Thoracic aorta (tissue), 2 donors: ENCODE results near the gene INF2. TPM values are rescaled to one million over a fixed set of nuclear protein-coding genes. Genes with fewer than 3 reads are reported as not detected.
"Not testable (repeated sequence)": the region's sequence is repeated elsewhere in the genome, so short reads cannot be mapped to it uniquely, and the experiment has no call there.

Experiments used
- ATAC-seq: fragments of 150-250 bp; one replicate; pipeline ENCODE4 v1.8.0; 2017; ENCODE audit warnings: low read depth; ENCODE audit not compliant: insufficient number of reproducible peaks, low FRiP score
- DNase-seq: peaks from one replicate; pipeline ENCODE4 v3.0.0-alpha.2; 2020; ENCODE audit warnings: low spot score
- H3K27ac ChIP-seq, 2 donors: fragments of 200-600 bp; sonication (generic); 1 replicate in 1 of 2; 2 replicates in 1 of 2; pipeline ENCODE4 v1.5.1; 2016; ENCODE audit warnings: mild to moderate bottlenecking in 2 of 2, moderate library complexity in 2 of 2
- H3K27me3 ChIP-seq: fragments of 200-600 bp; sonication (generic); replicated peaks from 2 replicates; pipeline ENCODE4 v1.6.0; 2016; ENCODE audit warnings: mild to moderate bottlenecking; ENCODE audit not compliant: insufficient read depth
- H3K36me3 ChIP-seq: fragments of 200-600 bp; sonication (generic); one replicate; pipeline ENCODE4 v1.5.1; 2016
- H3K4me1 ChIP-seq, 2 donors: fragments of 200-600 bp; sonication (generic); 1 replicate in 1 of 2; 2 replicates in 1 of 2; pipeline versions ENCODE4 v1.5.1 to v1.6.0; 2016; ENCODE audit warnings: low read depth in 2 of 2, mild to moderate bottlenecking in 1 of 2; ENCODE audit not compliant: control insufficient read depth in 1 of 2
- H3K4me3 ChIP-seq: fragments of 200-600 bp; sonication (generic); 2 replicates; pipeline ENCODE4 v1.5.1; 2016; ENCODE audit warnings: mild to moderate bottlenecking
- H3K9me3 ChIP-seq: fragments of 200-600 bp; sonication (generic); 2 replicates; pipeline ENCODE4 v1.5.1; 2016
- total RNA-seq, 2 donors: library from RNA; depleted of rRNA; stranded (reverse); fragments of >200 nt; gene quantifications; one replicate each; pipeline versions ENCODE4 v1.1.0 to v1.2.3, GENCODE V29; 2016
- TF ChIP-seq, protein P1 (sequence below): fragments of 200-600 bp; sonication (generic); IDR thresholded peaks from one replicate; pipeline ENCODE4 v1.5.1; 2019; ENCODE audit warnings: antibody characterized with exemption

Gene INF2
- total RNA-seq, 2 donors from 2014 or later, result 124 to 162 TPM

DNA sequence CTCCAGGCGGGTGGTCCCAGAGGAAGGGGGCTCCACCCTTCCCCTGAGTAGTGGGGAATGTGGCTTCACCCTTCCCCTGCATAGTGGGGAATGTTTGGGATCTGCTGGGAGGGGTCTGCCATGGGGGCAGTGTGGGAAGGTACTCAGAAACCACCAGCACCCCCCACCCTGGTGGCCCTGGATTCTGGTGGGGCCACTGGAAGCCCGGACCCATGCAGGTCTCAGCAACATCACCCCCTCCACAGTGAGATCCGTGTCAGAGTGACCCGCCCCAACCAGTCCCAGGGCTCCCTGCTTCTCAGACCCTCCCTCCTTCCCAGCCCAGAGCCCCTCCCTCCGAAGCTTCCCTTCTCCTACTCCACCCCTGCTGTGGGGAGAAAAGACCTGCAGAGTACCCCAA lies 30.3 kb upstream of the INF2 start:
- TF ChIP-seq, protein P1, sequence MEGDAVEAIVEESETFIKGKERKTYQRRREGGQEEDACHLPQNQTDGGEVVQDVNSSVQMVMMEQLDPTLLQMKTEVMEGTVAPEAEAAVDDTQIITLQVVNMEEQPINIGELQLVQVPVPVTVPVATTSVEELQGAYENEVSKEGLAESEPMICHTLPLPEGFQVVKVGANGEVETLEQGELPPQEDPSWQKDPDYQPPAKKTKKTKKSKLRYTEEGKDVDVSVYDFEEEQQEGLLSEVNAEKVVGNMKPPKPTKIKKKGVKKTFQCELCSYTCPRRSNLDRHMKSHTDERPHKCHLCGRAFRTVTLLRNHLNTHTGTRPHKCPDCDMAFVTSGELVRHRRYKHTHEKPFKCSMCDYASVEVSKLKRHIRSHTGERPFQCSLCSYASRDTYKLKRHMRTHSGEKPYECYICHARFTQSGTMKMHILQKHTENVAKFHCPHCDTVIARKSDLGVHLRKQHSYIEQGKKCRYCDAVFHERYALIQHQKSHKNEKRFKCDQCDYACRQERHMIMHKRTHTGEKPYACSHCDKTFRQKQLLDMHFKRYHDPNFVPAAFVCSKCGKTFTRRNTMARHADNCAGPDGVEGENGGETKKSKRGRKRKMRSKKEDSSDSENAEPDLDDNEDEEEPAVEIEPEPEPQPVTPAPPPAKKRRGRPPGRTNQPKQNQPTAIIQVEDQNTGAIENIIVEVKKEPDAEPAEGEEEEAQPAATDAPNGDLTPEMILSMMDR, result no peak
- Histone ChIP-seq H3K4me1 (peaks cover 3 to 16% of the 10 kb centered on the region in 2 donors), H3K27ac (no peak overlapping the region), H3K4me3 (no peak overlapping the region), H3K27me3 (no peaks in the 10 kb centered on the region), H3K9me3 (no peaks in the 10 kb centered on the region), H3K36me3 (no peaks in the 10 kb centered on the region)
- no peak for DNase-seq
- ATAC-seq, result no peak

GRCh38 chr14:104659764-104660523 lies 29.5 kb upstream of the INF2 start:
- no peaks in the 10 kb centered on the region for H3K9me3 ChIP-seq
- H3K27me3 ChIP-seq, result no peaks in the 10 kb centered on the region
- TF ChIP-seq, protein P1, result no peak
- H3K36me3 ChIP-seq, result no peaks in the 10 kb centered on the region
- DNase-seq (no peak), ATAC-seq (no peak)
- no peak overlapping the region for H3K27ac ChIP-seq
- peaks cover 3 to 16% of the 10 kb centered on the region in 2 donors for H3K4me1 ChIP-seq
- no peak overlapping the region for H3K4me3 ChIP-seq

DNA sequence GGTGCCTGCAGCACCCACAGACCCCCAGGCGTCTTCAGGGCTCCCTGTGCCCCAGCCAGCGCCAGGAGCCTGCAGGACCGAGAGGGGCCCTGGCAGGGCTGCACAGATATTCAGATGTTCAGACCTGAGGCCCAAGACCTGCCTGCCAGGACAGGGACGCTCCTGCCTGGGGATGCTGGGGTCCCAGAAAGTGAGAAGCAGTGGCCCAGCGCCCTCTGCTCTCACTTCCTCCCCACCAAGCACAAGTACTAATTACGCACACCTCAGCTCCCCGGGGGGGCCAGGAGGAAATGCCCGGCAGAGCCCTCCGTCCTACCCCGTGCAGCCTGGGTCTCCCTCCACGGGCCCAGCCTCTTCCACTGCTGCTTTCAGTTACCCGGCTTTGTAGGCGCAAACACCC lies 28.8 kb upstream of the INF2 start:
- no peaks in the 10 kb centered on the region for H3K27me3 ChIP-seq
- ATAC-seq, result no peak
- H3K27ac ChIP-seq, result no peak overlapping the region
- no peak overlapping the region for H3K4me3 ChIP-seq
- H3K36me3 ChIP-seq, result no peaks in the 10 kb centered on the region
- H3K9me3 ChIP-seq, result no peaks in the 10 kb centered on the region
- DNase-seq, result no peak
- TF ChIP-seq, protein P1, result no peak
- peaks cover 3 to 16% of the 10 kb centered on the region in 2 donors for H3K4me1 ChIP-seq

GRCh38 chr14:104661086-104661485 lies 28.3 kb upstream of the INF2 start:
- Histone ChIP-seq H3K4me3 (no peak overlapping the region), H3K9me3 (no peaks in the 10 kb centered on the region), H3K36me3 (no peaks in the 10 kb centered on the region), H3K4me1 (peaks cover 0 to 13% of the 10 kb centered on the region in 2 donors), H3K27ac (no peak overlapping the region), H3K27me3 (no peaks in the 10 kb centered on the region)
- ATAC-seq, result no peak
- DNase-seq, result no peak
- TF ChIP-seq, protein P1, result no peak

DNA sequence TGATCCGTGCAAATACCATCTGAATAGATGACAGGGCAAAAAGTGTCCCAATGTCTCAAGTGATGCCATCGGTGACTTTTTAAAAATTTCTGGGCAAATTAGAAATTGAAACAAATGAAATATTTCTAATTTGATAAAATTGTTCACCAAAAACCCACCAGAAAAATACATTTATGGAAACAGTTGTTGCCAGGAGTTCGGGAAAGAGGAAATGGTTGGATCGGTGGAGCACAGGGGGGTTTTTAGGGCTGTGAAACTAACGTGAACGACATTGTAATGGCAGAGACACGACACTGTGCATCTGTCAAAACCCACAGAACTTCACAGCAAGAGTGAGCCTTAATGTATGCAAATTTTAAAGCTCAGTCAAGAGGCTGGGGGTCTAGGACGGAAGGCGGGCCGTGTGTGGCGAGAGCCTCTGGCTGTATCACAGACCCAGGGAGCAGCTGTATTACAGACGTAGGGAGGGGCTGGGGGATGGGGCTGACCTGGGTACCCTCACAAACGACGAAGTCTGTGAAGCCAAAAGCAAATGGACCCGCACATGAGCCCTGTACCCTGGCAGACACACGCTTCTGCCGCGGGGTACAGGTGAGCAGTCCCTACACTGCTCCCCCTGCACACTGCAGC lies 27.8 kb upstream of the INF2 start:
- not testable (repeated sequence) for ATAC-seq, H3K36me3 ChIP-seq, H3K27me3 ChIP-seq, H3K9me3 ChIP-seq, DNase-seq, H3K4me1 ChIP-seq, H3K4me3 ChIP-seq, H3K27ac ChIP-seq

- not testable (repeated sequence) for H3K36me3 ChIP-seq, H3K27me3 ChIP-seq, DNase-seq, H3K9me3 ChIP-seq, H3K27ac ChIP-seq, H3K4me3 ChIP-seq, H3K4me1 ChIP-seq, ATAC-seq
Observed at GRCh38 chr14:104662472-104662871, 26.9 kb upstream of the INF2 start.
